Measurements from ENCODE around the gene FAM131A.

The FAM131A gene

GRCh38 chr3:184337399-184337714 lies at the start of gene FAM131A:
Gene FAM131A (plus strand): TSS chr3:184337600. CDS start chr3:184337631, 31 bp downstream.
- no peak for DNase-seq

- peak; percentile 86 for DNase-seq
These were observed 47.9 kb upstream of the FAM131A start for GRCh38 chr3:184289426-184289938.

GRCh38 chr3:184290331-184290730 lies 47.1 kb upstream of the FAM131A start:
- DNase-seq = no peak

- DNase-seq = no peak
These were observed 46.2 kb upstream of the FAM131A start for GRCh38 chr3:184291044-184291737.

- no peak for DNase-seq
These were observed 45.5 kb upstream of the FAM131A start for GRCh38 chr3:184291738-184292445.

- DNase-seq = no peak
These were observed 41.6 kb upstream of the FAM131A start for GRCh38 chr3:184295771-184296170.

GRCh38 chr3:184296616-184297015 lies 40.8 kb upstream of the FAM131A start:
- DNase-seq = no peak

GRCh38 chr3:184298759-184299487 lies 38.5 kb upstream of the FAM131A start, which contains the start of gene PSMD2:
Gene PSMD2 (plus strand): TSS chr3:184299241. CDS start chr3:184299267, 26 bp downstream.
- peak; percentile 98 for DNase-seq

- no peak for DNase-seq
These were observed 37.7 kb upstream of the FAM131A start for GRCh38 chr3:184299488-184300377.

GRCh38 chr3:184300378-184300720 lies 37.1 kb upstream of the FAM131A start:
- DNase-seq = no peak

GRCh38 chr3:184305577-184305976 lies 31.8 kb upstream of the FAM131A start:
- no peak for DNase-seq

GRCh38 chr3:184306341-184306972 lies 30.9 kb upstream of the FAM131A start:
- no peak for DNase-seq

GRCh38 chr3:184307915-184308314 lies 29.5 kb upstream of the FAM131A start:
- DNase-seq = no peak

- DNase-seq = no peak
These were observed 28.7 kb upstream of the FAM131A start for GRCh38 chr3:184308744-184309143.

GRCh38 chr3:184311633-184312032 lies 25.8 kb upstream of the FAM131A start:
- DNase-seq = no peak

- peak; percentile 95 for DNase-seq
These were observed 23.1 kb upstream of the FAM131A start, which contains the start of gene EIF4G1 for GRCh38 chr3:184314363-184314699. Gene EIF4G1 (plus strand): TSS chr3:184314606. CDS start chr3:184315797, 1,191 bp downstream.

- peak; percentile 86 for DNase-seq
These were observed 22.5 kb upstream of the FAM131A start for GRCh38 chr3:184314700-184315542.

- no peak for DNase-seq
These were observed 21.9 kb upstream of the FAM131A start for GRCh38 chr3:184315543-184315867.

GRCh38 chr3:184315871-184316661 lies 21.3 kb upstream of the FAM131A start:
- peak; percentile 64 for DNase-seq

GRCh38 chr3:184316792-184317191 lies 20.6 kb upstream of the FAM131A start:
- DNase-seq = no peak

Measured in activated CD8-positive, alpha-beta memory T cell treated with anti-CD3 and anti-CD28 coated beads for 24 hours (primary cell).